Activated gamma-delta T cell treated with anti-CD3 and anti-CD28 coated beads, Interleukin-2, amount 50 U/mL, for 16 hours (primary cell): ENCODE data around the gene NACC2.

Experiments
- DNase-seq: peaks from one replicate; pipeline ENCODE4 v3.0.0-alpha.2; 2020; ENCODE audit warnings: low read depth

NACC2 gene

DNA sequence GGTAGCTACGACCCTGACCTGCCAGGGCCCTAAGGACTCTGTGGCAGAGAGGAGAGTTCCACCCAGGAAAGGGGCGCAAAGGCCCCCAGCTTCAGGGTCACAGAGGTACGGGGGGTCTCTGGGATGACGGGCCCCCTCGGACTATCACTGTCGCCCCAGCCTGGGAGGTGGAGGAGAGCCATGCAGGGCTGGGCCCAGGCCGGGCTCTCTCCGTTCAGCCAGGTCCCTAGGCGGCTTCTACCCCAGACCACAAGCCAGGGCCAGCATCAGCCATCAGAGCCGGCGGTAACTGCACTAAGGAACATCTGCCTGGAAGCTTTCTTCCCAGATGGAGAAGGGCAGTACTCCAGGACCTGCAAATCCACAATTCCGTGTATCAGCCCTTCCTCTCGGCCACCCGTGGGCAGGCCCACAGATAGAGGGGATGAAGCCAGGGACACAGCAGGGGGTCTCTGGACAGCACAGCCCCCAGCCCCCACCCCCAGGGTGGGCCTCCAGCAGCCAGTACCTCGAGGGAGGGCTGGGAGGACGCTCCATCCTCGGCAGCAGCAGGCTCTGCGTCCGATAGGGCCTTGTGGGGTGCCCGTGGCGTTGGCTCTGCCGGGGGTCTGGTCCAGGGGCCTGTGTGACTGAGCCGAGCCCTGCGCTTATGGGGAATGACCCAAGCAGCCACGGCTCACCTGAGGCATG is 38.4 kb downstream of the NACC2 start:
- no peak for DNase-seq

GRCh38 chr9:136055715-136056545 is 39.2 kb downstream of the NACC2 start:
- no peak for DNase-seq

DNA sequence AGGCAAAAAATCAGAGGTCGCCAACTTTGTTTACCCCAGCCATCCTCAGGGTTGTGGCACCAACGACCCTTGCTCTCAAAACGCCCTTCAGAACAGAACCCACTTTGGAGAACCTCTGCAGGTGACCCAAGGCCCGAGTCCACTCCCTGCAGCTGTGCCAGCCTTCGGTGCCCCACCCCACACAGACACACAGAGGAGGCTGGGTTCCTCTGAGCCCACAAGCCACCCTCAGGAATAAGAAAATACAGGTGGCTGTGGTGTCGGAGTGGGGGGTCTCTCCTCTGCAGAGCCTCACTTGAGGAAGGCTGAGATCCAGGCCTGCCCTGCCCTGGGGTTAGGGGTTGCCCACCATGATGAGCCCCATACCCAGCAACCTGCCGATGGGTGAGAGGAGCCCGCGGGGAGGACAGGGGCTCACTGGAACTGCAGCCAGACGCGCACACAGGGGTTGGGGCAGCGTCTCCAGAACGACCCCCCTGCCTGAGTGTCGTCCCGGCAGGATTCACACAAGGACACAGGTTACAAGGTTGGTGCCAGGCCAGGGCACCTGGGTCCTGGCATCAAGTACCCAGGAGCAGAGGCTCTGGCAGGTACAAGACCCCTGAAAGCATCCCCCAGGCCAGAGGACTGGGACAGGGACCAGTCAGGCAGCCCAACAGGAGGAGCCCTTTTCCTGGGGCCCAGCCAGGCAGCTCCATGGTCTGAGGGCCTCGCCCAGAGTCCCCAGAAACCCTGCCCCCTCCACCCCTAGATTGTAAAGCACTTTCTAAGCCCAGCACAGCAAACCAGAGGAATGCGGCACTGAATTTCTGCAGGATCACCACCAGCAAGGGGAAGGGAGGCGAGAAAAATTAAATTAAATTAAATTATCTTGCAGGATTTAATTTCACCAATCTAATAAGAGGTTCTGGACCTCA is 40.0 kb downstream of the NACC2 start:
- no peak for DNase-seq

- DNase-seq = no peak
These were observed 40.9 kb downstream of the NACC2 start for GRCh38 chr9:136054146-136054545.

- no peak for DNase-seq
These were observed 41.3 kb downstream of the NACC2 start for GRCh38 chr9:136053757-136054142.

GRCh38 chr9:136052991-136053756 is 41.9 kb downstream of the NACC2 start:
- DNase-seq = no peak

- no peak for DNase-seq
These were observed 42.6 kb downstream of the NACC2 start for GRCh38 chr9:136052472-136052880.

- DNase-seq = no peak
These were observed 43.1 kb downstream of the NACC2 start for GRCh38 chr9:136051837-136052471.

GRCh38 chr9:136051453-136051836 is 43.6 kb downstream of the NACC2 start:
- no peak for DNase-seq

- DNase-seq = no peak
These were observed 44.2 kb downstream of the NACC2 start for GRCh38 chr9:136050701-136051452.

- no peak for DNase-seq
These were observed 44.8 kb downstream of the NACC2 start for GRCh38 chr9:136050266-136050700.

DNA sequence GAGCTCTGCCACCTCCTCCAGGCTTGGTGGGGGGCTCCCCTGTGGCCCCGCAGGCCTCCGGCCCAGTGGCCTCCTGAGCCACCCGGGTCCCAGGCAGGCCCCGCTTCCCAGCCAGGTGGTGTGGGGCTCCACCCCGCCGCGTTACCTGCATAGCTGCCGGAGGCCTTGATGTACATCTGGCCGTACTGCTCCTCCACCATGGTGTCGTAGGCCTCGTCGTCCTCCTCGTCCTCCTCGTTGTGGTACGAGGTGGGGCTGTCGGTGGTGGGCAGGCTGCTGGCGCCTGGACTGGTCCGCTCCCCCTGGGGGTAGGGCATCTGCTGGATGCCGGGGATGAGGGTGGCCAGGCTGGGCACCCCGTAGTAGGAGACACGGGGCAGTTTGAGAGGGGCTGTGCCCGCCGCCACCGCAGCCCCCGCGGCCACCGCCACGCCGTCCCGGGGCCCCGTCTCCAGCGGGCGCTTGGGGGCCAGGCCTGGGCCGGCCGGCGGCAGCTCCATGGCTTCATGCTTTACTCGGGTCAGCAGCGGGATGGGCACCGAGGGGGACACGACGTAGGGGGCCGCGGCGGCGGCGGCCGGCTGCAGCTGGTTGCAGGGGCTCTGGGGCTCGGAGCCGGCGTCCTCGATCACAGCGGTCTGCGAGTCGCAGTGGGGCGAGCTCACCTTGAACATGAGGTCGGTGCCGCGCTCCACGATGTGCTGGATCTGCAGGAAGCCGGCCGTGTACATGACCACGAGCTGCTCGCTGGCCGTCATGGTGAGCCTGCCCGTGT is 45.4 kb downstream of the NACC2 start:
- DNase-seq = no peak

DNA sequence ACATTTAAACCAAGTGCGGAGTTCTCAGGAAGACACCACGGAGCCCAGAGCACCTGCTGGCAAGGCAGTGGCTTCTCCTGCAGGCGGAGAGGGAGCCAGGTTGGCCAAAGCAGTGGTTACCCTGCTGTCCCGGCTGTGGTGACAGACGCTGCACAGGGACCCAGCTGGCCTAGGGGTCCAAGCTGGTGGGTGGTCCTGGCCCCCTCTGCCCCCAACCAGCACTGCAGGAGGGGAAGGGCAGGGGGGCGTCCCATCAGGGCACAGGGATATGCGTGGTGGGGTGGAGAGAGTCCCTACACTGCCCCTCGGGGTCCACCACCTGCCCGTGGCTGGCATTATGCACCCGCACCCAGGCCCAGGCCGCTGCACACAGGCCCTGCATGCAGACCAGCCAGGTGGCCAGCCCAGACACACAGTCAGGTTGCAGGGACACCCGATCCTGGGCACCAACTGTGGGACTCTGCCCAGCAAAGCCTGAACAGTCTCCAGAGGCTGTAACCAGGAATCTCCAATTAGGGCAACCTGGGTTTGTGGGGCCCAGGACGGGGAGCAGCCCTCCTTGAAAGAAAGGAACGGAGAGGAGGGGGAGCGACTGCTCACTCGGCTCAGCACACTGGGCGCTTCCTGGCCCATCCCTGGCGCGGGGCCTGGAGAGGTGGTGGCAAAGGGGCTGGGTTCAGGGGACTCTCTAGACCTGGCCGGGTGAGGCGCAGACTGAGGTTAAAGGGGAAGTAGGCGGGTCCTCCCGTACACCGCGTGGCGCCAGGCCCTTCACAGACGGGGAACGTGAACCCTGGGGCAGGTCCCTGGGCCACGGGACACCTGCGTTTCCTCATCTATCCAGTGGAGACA is 46.3 kb downstream of the NACC2 start:
- DNase-seq = no peak

- no peak for DNase-seq
These were observed 47.1 kb downstream of the NACC2 start for GRCh38 chr9:136047775-136048559.

DNA sequence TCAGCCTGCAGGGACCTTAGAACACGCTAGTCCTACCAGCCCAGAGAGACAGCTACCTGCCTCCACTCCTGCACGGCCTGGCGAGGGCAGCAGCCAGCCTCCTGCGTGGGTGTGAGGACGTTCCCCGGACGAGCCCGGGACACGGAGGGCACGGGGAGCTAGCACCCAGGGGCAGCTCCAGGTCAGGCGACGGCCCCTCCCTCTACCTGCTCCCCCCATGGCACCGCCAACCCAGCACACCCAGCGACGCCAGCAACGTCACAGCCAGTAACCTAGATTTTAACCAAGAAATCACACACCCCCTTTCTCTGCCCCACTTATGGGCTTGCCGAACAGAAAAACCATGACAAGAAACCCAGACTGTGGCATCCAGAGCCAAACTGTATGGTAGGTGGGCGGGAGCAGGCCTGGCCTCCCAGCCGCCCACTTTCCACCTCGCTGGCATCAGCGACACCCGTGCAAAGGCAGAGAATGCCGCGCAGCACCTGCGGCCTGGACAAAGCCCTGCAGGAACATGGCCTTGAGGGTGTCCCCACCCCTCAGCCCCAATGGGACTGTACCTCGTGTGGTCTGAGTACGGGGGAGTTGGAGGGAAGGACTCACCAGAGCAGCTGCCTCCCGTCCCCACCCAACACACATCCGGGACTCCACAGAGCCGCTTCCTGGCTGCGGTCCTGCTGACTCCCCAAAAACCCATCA is 47.9 kb downstream of the NACC2 start:
- no peak for DNase-seq

GRCh38 chr9:136046554-136046920 is 48.6 kb downstream of the NACC2 start:
- DNase-seq = no peak
